Measurements from ENCODE around the gene RPL36.
"Not testable (repeated sequence)": the region's sequence is repeated elsewhere in the genome, so short reads cannot be mapped to it uniquely, and the experiment has no call there.

RPL36 gene

DNA sequence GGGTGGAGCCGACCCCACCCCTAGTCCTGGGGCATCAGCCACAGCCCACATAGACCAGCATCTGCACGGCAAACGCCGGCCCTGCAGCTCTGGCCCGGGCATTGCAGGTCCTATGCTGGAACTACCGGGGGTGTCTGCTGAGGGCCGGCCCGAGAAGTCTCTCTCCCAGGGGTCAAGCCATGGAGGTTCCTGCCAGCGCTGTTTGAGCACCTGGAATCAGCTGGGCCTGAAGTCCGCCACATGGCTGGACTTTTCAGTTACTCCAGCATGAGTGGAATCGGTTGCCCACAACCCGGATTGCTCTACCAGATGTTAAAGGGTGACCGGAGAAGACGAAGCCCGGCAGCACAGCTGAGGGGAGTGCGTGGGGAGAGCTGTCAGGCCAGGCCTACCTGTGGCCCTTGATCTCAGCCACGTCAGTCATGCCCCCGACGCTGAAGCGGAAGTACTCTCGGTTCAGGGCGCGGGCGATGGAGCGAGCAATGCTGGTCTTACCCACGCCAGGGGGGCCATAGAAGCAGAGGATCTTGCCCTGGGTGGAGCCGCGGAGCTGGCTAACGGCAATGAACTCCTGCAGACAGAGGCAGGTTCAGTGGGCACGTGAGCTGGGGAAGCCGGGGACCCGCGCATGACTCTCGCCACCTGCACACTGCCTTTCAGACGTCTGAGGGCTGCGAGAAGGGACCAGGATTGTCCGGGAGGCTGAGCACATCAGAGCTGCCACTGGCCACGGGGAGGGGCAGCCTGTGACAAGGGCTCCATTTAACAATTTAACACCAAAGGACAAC is 8.7 kb downstream of the RPL36 start:
- peaks cover 65% of the 10 kb centered on the region for H3K79me2 ChIP-seq (ENCODE audit: low read length)

DNA sequence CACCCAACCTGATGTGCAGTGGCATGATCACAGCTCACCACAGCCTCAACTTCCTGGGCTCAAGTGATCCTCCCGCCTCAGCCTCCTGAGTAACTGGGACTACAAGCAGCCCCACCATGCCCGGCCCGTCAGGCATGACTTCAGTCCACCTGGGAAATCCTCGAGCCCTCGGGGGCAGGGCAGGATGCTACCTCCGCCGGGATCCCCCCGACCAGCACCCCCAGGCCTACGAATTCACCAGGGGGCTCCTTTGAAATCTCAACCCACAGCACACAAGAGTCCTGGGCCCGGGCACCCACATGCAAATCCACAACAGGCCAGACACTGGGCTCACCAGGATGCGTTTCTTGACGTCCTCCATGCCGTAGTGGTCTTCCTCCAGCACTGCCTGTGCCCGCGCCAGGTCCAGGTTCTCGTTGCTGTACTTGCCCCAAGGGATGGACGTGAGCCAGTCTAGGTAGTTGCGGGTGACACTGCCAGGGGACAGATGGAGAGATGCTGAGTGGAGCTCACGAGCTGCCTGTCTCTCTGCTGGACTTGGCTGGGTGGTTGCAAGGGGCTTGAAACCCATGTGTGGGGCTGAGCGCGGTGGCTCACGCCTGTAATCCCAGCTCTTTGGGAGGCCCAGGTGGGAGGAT is 10.5 kb downstream of the RPL36 start:
- H3F3A ChIP-seq (ENCODE audit: insufficient read depth, low read length) = peaks cover 24% of the 10 kb centered on the region
- H3K36me3 ChIP-seq (replicated peaks; ENCODE audit: insufficient read depth, low read length) = peaks cover 18% of the 10 kb centered on the region
- H2AFZ ChIP-seq (ENCODE audit: low read length) = no peak overlapping the region
- H3K4me1 ChIP-seq (ENCODE audit: low read length) = no peaks in the 10 kb centered on the region
- no peak for TF ChIP-seq EZH2 (optimal IDR thresholded peaks at IDR 0.05; ENCODE audit: low read depth, low read length)
- TF ChIP-seq EZH2phosphoT487 (IDR thresholded peaks at IDR 0.05; ENCODE audit: low read length) = no peak
- TF ChIP-seq CTCF (IDR thresholded peaks at IDR 0.05; ENCODE audit: low read length) = no peak
- peaks cover 65% of the 10 kb centered on the region for H3K79me2 ChIP-seq (ENCODE audit: low read length)
- H4K20me1 ChIP-seq (ENCODE audit: insufficient read depth, low read length) = peaks cover 20% of the 10 kb centered on the region
- no peak overlapping the region for H3K9ac ChIP-seq (ENCODE audit: low read length)
- H3K4me3 ChIP-seq (ENCODE audit: low read length) = no peak overlapping the region
- no peak overlapping the region for H3K27ac ChIP-seq (ENCODE audit: low read length)
- H3K27me3 ChIP-seq (replicated peaks; ENCODE audit: insufficient read depth, low read length) = no peaks in the 10 kb centered on the region
- no peak overlapping the region for H3K4me2 ChIP-seq (ENCODE audit: low read depth, low read length)
- DNase-seq = no peak
- H3K9me3 ChIP-seq (replicated peaks; ENCODE audit: insufficient read depth, low read length) = no peaks in the 10 kb centered on the region
- H3K9me2 ChIP-seq (replicated peaks; ENCODE audit: insufficient read depth, low read length) = no peaks in the 10 kb centered on the region

More for the DNA sequence above, 8.7 kb downstream of the RPL36 start:
- Histone ChIP-seq H3F3A (ENCODE audit: insufficient read depth, low read length) (peaks cover 34% of the 10 kb centered on the region), H3K9me3 (replicated peaks; ENCODE audit: insufficient read depth, low read length) (no peaks in the 10 kb centered on the region), H3K4me3 (ENCODE audit: low read length) (no peak overlapping the region), H3K27ac (ENCODE audit: low read length) (no peak overlapping the region), H4K20me1 (ENCODE audit: insufficient read depth, low read length) (peaks cover 37% of the 10 kb centered on the region), H3K4me2 (ENCODE audit: low read depth, low read length) (no peak overlapping the region), H3K27me3 (replicated peaks; ENCODE audit: insufficient read depth, low read length) (no peaks in the 10 kb centered on the region), H3K4me1 (ENCODE audit: low read length) (no peaks in the 10 kb centered on the region), H2AFZ (ENCODE audit: low read length) (no peak overlapping the region), H3K9ac (ENCODE audit: low read length) (no peak overlapping the region), H3K36me3 (replicated peaks; ENCODE audit: insufficient read depth, low read length) (peaks cover 31% of the 10 kb centered on the region), H3K9me2 (replicated peaks; ENCODE audit: insufficient read depth, low read length) (no peaks in the 10 kb centered on the region)
- TF ChIP-seq CTCF (IDR thresholded peaks at IDR 0.05; ENCODE audit: low read length) (no peak), EZH2phosphoT487 (IDR thresholded peaks at IDR 0.05; ENCODE audit: low read length) (no peak), EZH2 (optimal IDR thresholded peaks at IDR 0.05; ENCODE audit: low read depth, low read length) (no peak)
- no peak for DNase-seq

DNA sequence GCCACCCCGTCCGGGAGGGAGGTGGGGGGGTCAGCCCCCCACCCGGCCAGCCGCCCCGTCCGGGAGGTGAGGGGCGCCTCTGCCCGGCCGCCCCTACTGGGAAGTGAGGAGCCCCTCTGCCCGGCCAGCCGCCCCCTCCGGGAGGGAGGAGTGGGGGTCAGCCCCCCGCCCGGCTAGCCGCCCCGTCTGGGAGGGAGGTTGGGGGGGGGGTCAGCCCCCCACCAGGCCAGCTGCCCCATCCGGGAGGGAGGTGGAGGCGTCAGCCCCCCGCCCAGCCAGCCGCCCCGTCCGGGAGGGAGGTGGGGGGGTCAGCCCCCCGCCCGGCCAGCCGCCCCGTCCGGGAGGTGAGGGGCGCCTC is 11.9 kb downstream of the RPL36 start:
- peaks cover 22% of the 10 kb centered on the region for H3K36me3 ChIP-seq (replicated peaks; ENCODE audit: insufficient read depth, low read length)
- not testable (repeated sequence) for H2AFZ ChIP-seq (ENCODE audit: low read length)
- peaks cover 13% of the 10 kb centered on the region for H3F3A ChIP-seq (ENCODE audit: insufficient read depth, low read length)

More for the DNA sequence above, 11.9 kb downstream of the RPL36 start:
- not testable (repeated sequence) for H3K4me1 ChIP-seq (ENCODE audit: low read length); DNase-seq; H3K27me3 ChIP-seq (replicated peaks; ENCODE audit: insufficient read depth, low read length); H3K9ac ChIP-seq (ENCODE audit: low read length); H3K9me2 ChIP-seq (replicated peaks; ENCODE audit: insufficient read depth, low read length); H3K9me3 ChIP-seq (replicated peaks; ENCODE audit: insufficient read depth, low read length); H3K27ac ChIP-seq (ENCODE audit: low read length); H3K4me3 ChIP-seq (ENCODE audit: low read length); H3K4me2 ChIP-seq (ENCODE audit: low read depth, low read length)
- Histone ChIP-seq H3K79me2 (ENCODE audit: low read length) (peaks cover 61% of the 10 kb centered on the region), H4K20me1 (ENCODE audit: insufficient read depth, low read length) (peaks cover 14% of the 10 kb centered on the region)
